Caco-2 (cell line): Measurements from ENCODE around the gene JAG2. TPM values are rescaled to one million over a fixed set of nuclear protein-coding genes. Genes with fewer than 3 reads are reported as not detected.

ENCODE experiments used
- BruUV-seq: library from RNA; stranded (reverse); fragments of 400-500 nt; replicated peaks from 2 replicates; lab custom pipeline; 2021; lab: Mats Ljungman, UMichigan
- CTCF ChIA-PET: fragments of 300-600 bp; sonication (Branson Sonifier 250); formaldehyde crosslinking; loops from one replicate; lab custom pipeline; 2022; ENCODE audit warnings: antibody characterized with exemption; lab: Charles Lee
- POLR2A ChIA-PET: fragments of 300-600 bp; sonication (Branson Sonifier 250); formaldehyde crosslinking; loops from one replicate; lab custom pipeline; 2022; ENCODE audit warnings: antibody characterized with exemption; lab: Charles Lee
- DNase-seq, 2 experiments: peaks; one replicate each; pipeline versions ENCODE4 v3.0.0 to v3.0.0-alpha.2; 2020 to 2022
- H3K27me3 ChIP-seq: replicated peaks from 2 replicates; pipeline ENCODE4 v1.6.0; 2011; ENCODE audit warnings: low read length; ENCODE audit not compliant: control insufficient read depth, insufficient read depth
- H3K36me3 ChIP-seq: 2 replicates; pipeline ENCODE4 v1.5.1; 2011; ENCODE audit warnings: low read length; ENCODE audit not compliant: control insufficient read depth, insufficient read depth
- H3K4me1 ChIP-seq: fragments of 250-450 bp; sonication (Bioruptor Pico); 2 replicates; pipeline ENCODE4 v1.5.1; 2020; ENCODE audit warnings: mild to moderate bottlenecking
- H3K4me3 ChIP-seq: 2 replicates; pipeline ENCODE4 v1.5.1; 2011; ENCODE audit warnings: low read depth, mild to moderate bottlenecking, control low read depth, low read length
- H3K9me3 ChIP-seq: fragments of 250-450 bp; sonication (Bioruptor Pico); 2 replicates; pipeline ENCODE4 v1.5.1; 2020; ENCODE audit warnings: mild to moderate bottlenecking, moderate library complexity
- H3K27ac Mint-ChIP-seq: one replicate; pipeline ENCODE4 v1.8.0; 2022; ENCODE audit warnings: mixed read lengths; ENCODE audit not compliant: unreplicated experiment
- H3K27me3 Mint-ChIP-seq: one replicate; pipeline ENCODE4 v1.8.0; 2022; ENCODE audit warnings: mixed read lengths; ENCODE audit not compliant: insufficient read depth, unreplicated experiment
- H3K36me3 Mint-ChIP-seq: one replicate; pipeline ENCODE4 v1.8.0; 2022; ENCODE audit warnings: mild to moderate bottlenecking, mixed read lengths; ENCODE audit not compliant: insufficient read depth, unreplicated experiment
- H3K4me1 Mint-ChIP-seq: one replicate; pipeline ENCODE4 v1.8.0; 2022; ENCODE audit warnings: low read depth, mixed read lengths; ENCODE audit not compliant: unreplicated experiment
- H3K4me3 Mint-ChIP-seq: one replicate; pipeline ENCODE4 v1.8.0; 2022; ENCODE audit warnings: mild to moderate bottlenecking, moderate library complexity, mixed read lengths; ENCODE audit not compliant: unreplicated experiment
- H3K9me3 Mint-ChIP-seq: one replicate; pipeline ENCODE4 v1.8.0; 2022; ENCODE audit warnings: mixed read lengths; ENCODE audit not compliant: unreplicated experiment
- intact Hi-C: fragments of 100-400 bp; cut with micrococcal nuclease; formaldehyde crosslinking; loops from one replicate; pipeline ENCODE4 v1.10.0; 2022; ENCODE audit not compliant: unreplicated experiment
- total RNA-seq: library from RNA; stranded (reverse); gene quantifications from 2 replicates; pipeline ENCODE4 v1.2.3, GENCODE V29; 2022
- TF ChIP-seq, protein P1 (sequence below), 2 experiments: fragments of 200-600 bp in 1 of 2; IDR thresholded peaks; 1 replicate in 1 of 2; 2 replicates in 1 of 2; pipeline versions ENCODE4 v1.5.1 to v1.8.0; 2011 to 2022; ENCODE audit warnings: antibody characterized with exemption in 1 of 2, control low read depth in 1 of 2, inconsistent platforms in 1 of 2, low read depth in 1 of 2, low read length in 1 of 2, mild to moderate bottlenecking in 1 of 2, moderate library complexity in 1 of 2; ENCODE audit not compliant: insufficient read depth in 1 of 2, severe bottlenecking in 1 of 2, unreplicated experiment in 1 of 2

Gene JAG2
- total RNA-seq, 1 experiment from 2014 or later, result 43.0 TPM

DNA sequence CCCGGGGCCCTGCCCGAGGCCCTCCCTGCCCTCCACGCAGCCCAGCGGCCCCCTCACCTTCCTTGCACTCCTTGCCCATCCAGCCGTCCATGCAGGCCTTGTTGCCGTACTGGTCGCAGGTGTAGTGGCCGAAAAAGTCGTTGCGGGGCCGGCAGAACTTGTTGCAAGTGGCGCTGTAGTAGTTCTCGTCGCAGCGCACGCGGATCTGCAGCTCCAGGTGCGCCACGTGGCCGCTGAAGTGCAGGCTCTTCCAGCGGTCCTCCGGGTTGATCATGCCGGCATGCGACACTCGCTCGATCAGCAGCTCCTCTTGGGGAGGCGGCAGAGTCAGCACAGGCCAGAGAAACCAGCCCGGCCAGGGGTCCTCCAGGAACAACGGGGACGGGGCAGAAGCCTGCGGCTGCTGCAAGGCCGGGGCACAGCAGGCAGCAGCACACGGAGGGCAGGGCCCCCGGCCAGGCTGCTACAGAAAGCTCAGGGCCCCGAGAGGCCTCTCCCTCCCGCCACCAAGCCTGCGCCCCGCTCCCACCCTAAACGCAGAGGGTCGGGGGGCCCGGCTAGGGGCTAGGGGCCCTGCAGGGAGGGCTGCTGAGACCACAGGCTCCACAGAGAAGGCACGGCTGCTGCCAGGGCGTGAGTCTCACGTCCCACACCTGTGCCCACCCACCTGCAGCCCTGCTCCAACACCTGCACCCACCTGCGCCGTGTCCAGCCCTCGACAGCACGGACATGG, 12.7 kb downstream of the JAG2 start:
- Histone ChIP-seq H3K36me3 (no peaks in the 10 kb centered on the region), H3K27me3 (no peaks in the 10 kb centered on the region), H3K4me1 (no peaks in the 10 kb centered on the region), H3K4me3 (no peak overlapping the region), H3K9me3 (no peaks in the 10 kb centered on the region)
- Mint-ChIP-seq H3K9me3 (no peaks in the 10 kb centered on the region), H3K4me1 (no peaks in the 10 kb centered on the region), H3K27ac (no peak overlapping the region), H3K36me3 (peaks cover 5% of the 10 kb centered on the region), H3K27me3 (no peaks in the 10 kb centered on the region), H3K4me3 (no peak overlapping the region)
- CTCF ChIA-PET, result no interaction called here
- TF ChIP-seq, protein P1, sequence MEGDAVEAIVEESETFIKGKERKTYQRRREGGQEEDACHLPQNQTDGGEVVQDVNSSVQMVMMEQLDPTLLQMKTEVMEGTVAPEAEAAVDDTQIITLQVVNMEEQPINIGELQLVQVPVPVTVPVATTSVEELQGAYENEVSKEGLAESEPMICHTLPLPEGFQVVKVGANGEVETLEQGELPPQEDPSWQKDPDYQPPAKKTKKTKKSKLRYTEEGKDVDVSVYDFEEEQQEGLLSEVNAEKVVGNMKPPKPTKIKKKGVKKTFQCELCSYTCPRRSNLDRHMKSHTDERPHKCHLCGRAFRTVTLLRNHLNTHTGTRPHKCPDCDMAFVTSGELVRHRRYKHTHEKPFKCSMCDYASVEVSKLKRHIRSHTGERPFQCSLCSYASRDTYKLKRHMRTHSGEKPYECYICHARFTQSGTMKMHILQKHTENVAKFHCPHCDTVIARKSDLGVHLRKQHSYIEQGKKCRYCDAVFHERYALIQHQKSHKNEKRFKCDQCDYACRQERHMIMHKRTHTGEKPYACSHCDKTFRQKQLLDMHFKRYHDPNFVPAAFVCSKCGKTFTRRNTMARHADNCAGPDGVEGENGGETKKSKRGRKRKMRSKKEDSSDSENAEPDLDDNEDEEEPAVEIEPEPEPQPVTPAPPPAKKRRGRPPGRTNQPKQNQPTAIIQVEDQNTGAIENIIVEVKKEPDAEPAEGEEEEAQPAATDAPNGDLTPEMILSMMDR (IDR thresholded peaks at IDR 0.05; ENCODE audit: insufficient read depth in 1 of 2, low read depth in 1 of 2, low read length in 1 of 2, severe bottlenecking in 1 of 2, unreplicated experiment in 1 of 2), result no peak
- BruUV-seq, result no TSS peak
- DNase-seq, result no peak
- intact Hi-C loops, result no loop called here
- POLR2A ChIA-PET, result no interaction called here

DNA sequence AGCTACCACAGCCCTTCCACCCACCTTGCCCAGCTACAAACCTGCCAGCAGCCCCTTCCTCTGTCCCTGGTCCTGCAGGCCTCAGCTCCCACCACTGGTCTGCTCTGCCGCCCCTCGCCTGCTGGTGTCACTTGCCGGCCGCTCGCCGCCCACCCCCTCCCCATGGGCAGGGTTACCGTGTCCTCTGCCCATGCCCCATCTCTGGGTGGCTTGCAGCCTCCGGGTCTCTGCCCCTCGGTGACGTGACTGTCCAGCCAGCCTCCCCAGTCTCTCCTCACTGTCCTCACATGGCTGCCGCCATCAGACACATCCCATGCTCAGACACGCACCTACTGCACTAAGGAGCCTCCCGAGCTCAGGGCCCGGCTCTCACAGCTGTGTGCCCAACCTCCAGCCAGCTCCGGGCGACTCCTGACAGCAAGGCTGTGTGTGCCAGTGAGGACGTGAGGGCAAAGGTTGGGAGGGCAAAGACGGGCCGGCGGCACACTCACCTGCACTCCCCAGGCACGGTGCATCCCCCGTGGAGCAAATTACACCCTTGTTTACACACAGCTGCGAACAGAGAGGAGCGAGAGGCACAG, 13.4 kb downstream of the JAG2 start:
- Histone ChIP-seq H3K36me3 (no peaks in the 10 kb centered on the region), H3K4me1 (no peaks in the 10 kb centered on the region), H3K9me3 (no peaks in the 10 kb centered on the region), H3K4me3 (no peak overlapping the region), H3K27me3 (no peaks in the 10 kb centered on the region)
- no peak overlapping the region for H3K4me3 Mint-ChIP-seq
- ChIA-PET POLR2A (no interaction called here), CTCF (no interaction called here)
- DNase-seq, result no peak
- H3K27ac Mint-ChIP-seq, result no peak overlapping the region
- TF ChIP-seq, protein P1 (IDR thresholded peaks at IDR 0.05; ENCODE audit: insufficient read depth in 1 of 2, low read depth in 1 of 2, low read length in 1 of 2, severe bottlenecking in 1 of 2, unreplicated experiment in 1 of 2), result no peak
- no peaks in the 10 kb centered on the region for H3K27me3 Mint-ChIP-seq
- BruUV-seq, result no TSS peak
- H3K9me3 Mint-ChIP-seq, result no peaks in the 10 kb centered on the region
- no peaks in the 10 kb centered on the region for H3K4me1 Mint-ChIP-seq
- intact Hi-C loops, result no loop called here
- H3K36me3 Mint-ChIP-seq, result peaks cover 5% of the 10 kb centered on the region

DNA sequence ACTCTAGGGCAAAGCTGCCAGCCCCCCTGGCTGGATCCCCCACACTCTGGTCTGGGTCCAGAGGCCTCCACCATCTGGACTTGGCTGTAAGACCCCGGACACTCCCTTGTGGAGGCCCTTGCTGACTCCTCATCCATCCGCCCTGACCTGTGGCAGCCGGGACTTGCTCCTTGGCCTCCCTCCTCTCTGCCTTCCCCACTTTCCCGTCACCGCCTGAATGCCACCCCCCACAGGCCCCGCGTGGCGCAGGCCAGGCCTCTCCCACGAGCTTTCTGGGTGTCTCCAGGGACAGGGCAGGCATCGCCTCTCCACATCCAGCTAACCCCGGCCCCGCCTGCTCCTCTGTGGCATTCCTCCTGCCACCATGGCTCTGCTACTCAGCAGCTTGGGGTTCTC, 14.1 kb downstream of the JAG2 start:
- CTCF ChIA-PET, result no interaction called here
- Mint-ChIP-seq H3K27ac (no peak overlapping the region), H3K36me3 (peaks cover 5% of the 10 kb centered on the region), H3K27me3 (no peaks in the 10 kb centered on the region), H3K4me1 (no peaks in the 10 kb centered on the region), H3K4me3 (no peak overlapping the region), H3K9me3 (no peaks in the 10 kb centered on the region)
- H3K36me3 ChIP-seq, result no peaks in the 10 kb centered on the region
- H3K9me3 ChIP-seq, result no peaks in the 10 kb centered on the region
- no peak for DNase-seq
- no peaks in the 10 kb centered on the region for H3K4me1 ChIP-seq
- H3K27me3 ChIP-seq, result no peaks in the 10 kb centered on the region
- TF ChIP-seq, protein P1 (IDR thresholded peaks at IDR 0.05; ENCODE audit: insufficient read depth in 1 of 2, low read depth in 1 of 2, low read length in 1 of 2, severe bottlenecking in 1 of 2, unreplicated experiment in 1 of 2), result no peak
- POLR2A ChIA-PET, result no interaction called here
- BruUV-seq, result no TSS peak
- intact Hi-C loops, result no loop called here
- H3K4me3 ChIP-seq, result no peak overlapping the region
